ENCODE data around the gene KRT40. TPM values are rescaled to one million over a fixed set of nuclear protein-coding genes. Genes with fewer than 3 reads are reported as not detected.

KRT40 gene
- polyA plus RNA-seq, 1 experiment = not detected

- ChIA-PET POLR2A (no interaction called here), CTCF (no interaction called here)
- DNase-seq (ENCODE audit: low read depth) = no peak
- H3K27me3 ChIP-seq (ENCODE audit: control insufficient read depth, insufficient read depth, low read length) = no peaks in the 10 kb centered on the region
- H3K4me3 ChIP-seq (ENCODE audit: low read depth, low read length) = no peak overlapping the region
- no peaks in the 10 kb centered on the region for H3K36me3 ChIP-seq (ENCODE audit: control insufficient read depth, insufficient read depth, low read length)
- no peak for TF ChIP-seq CTCF (IDR thresholded peaks at IDR 0.05; ENCODE audit: insufficient read depth, low read depth, low read length)
These were observed 5.5 kb downstream of the KRT40 start for GRCh38 chr17:40978575-40979151.

- Histone ChIP-seq H3K27me3 (ENCODE audit: control insufficient read depth, insufficient read depth, low read length) (no peaks in the 10 kb centered on the region), H3K36me3 (ENCODE audit: control insufficient read depth, insufficient read depth, low read length) (no peaks in the 10 kb centered on the region), H3K4me3 (ENCODE audit: low read depth, low read length) (no peak overlapping the region)
- no peak for TF ChIP-seq CTCF (IDR thresholded peaks at IDR 0.05; ENCODE audit: insufficient read depth, low read depth, low read length)
- CTCF ChIA-PET = no interaction called here
- POLR2A ChIA-PET = no interaction called here
- no peak for DNase-seq (ENCODE audit: low read depth)
These were observed 8.6 kb downstream of the KRT40 start for GRCh38 chr17:40975516-40975915.

- no peak overlapping the region for H3K4me3 ChIP-seq (ENCODE audit: low read depth, low read length)
- DNase-seq (ENCODE audit: low read depth) = no peak
- H3K27me3 ChIP-seq (ENCODE audit: control insufficient read depth, insufficient read depth, low read length) = no peaks in the 10 kb centered on the region
- no peak for TF ChIP-seq CTCF (IDR thresholded peaks at IDR 0.05; ENCODE audit: insufficient read depth, low read depth, low read length)
- POLR2A ChIA-PET = no interaction called here
- no peaks in the 10 kb centered on the region for H3K36me3 ChIP-seq (ENCODE audit: control insufficient read depth, insufficient read depth, low read length)
- CTCF ChIA-PET = interaction anchor here (0.7 kb wide), 1 partner anchor 42 kb away, joined by 3 read pairs; no protein-coding TSS in a partner anchor
These were observed 9.8 kb downstream of the KRT40 start for GRCh38 chr17:40974366-40974765.

- CTCF ChIA-PET = interaction anchor here (1.1 to 1.2 kb wide), 2 partner anchors 13 to 14 kb away, joined by 3 to 4 read pairs; no protein-coding TSS in a partner anchor
- DNase-seq (ENCODE audit: low read depth) = no peak
- POLR2A ChIA-PET = no interaction called here
These were observed 16.5 kb downstream of the KRT40 start for GRCh38 chr17:40967582-40967981.

GRCh38 chr17:40966848-40967247 is 17.3 kb downstream of the KRT40 start, which contains the start of gene KRT39:
Gene KRT39 (minus strand): TSS chr17:40966948. CDS start chr17:40966856, 92 bp downstream.
- no peak for TF ChIP-seq CTCF (IDR thresholded peaks at IDR 0.05; ENCODE audit: insufficient read depth, low read depth, low read length)
- no peak for DNase-seq (ENCODE audit: low read depth)
- no peaks in the 10 kb centered on the region for H3K27me3 ChIP-seq (ENCODE audit: control insufficient read depth, insufficient read depth, low read length)
- H3K4me3 ChIP-seq (ENCODE audit: low read depth, low read length) = no peak within 1 kb of the TSS
- H3K36me3 ChIP-seq (ENCODE audit: control insufficient read depth, insufficient read depth, low read length) = no peaks in the 10 kb centered on the region
- ChIA-PET POLR2A (no interaction called here), CTCF (interaction anchor here (1.1 to 1.2 kb wide), 2 partner anchors 12 to 15 kb away, joined by 3 to 4 read pairs; no protein-coding TSS in a partner anchor)

More at GRCh38 chr17:40967582-40967981, 16.5 kb downstream of the KRT40 start:
- Histone ChIP-seq H3K27me3 (ENCODE audit: control insufficient read depth, insufficient read depth, low read length) (no peaks in the 10 kb centered on the region), H3K36me3 (ENCODE audit: control insufficient read depth, insufficient read depth, low read length) (no peaks in the 10 kb centered on the region), H3K4me3 (ENCODE audit: low read depth, low read length) (no peak overlapping the region)
- TF ChIP-seq CTCF (IDR thresholded peaks at IDR 0.05; ENCODE audit: insufficient read depth, low read depth, low read length) = no peak
